Measurements from ENCODE around the gene CDHR5.

The CDHR5 gene

GRCh38 chr11:617199-617911 lies 7.4 kb downstream of the CDHR5 start:
- no peak overlapping the region for H3K9ac ChIP-seq
- no peaks in the 10 kb centered on the region for H4K20me1 ChIP-seq (ENCODE audit: insufficient read depth)
- H3K36me3 ChIP-seq (ENCODE audit: insufficient read depth) = no peaks in the 10 kb centered on the region
- H3K27ac ChIP-seq = no peak overlapping the region
- no peak overlapping the region for H3K4me2 ChIP-seq
- no peak for TF ChIP-seq CTCF (conservative IDR thresholded peaks at IDR 0.05; ENCODE audit: low read depth, low read length)
- H3K79me2 ChIP-seq (ENCODE audit: insufficient read depth, low read depth) = no peaks in the 10 kb centered on the region
- no peaks in the 10 kb centered on the region for H3K27me3 ChIP-seq (ENCODE audit: insufficient read depth, low read depth)
- H3K4me3 ChIP-seq (IDR thresholded peaks at IDR 0.05; ENCODE audit: insufficient read depth, low read depth, low read length) = no peak overlapping the region
- peaks cover 16% of the 10 kb centered on the region for H3K4me1 ChIP-seq (ENCODE audit: low read depth, poor library complexity, severe bottlenecking)
- H2AFZ ChIP-seq (ENCODE audit: low read depth) = no peak overlapping the region

- Histone ChIP-seq H3K36me3 (ENCODE audit: insufficient read depth) (no peaks in the 10 kb centered on the region), H3K4me3 (IDR thresholded peaks at IDR 0.05; ENCODE audit: insufficient read depth, low read depth, low read length) (no peak overlapping the region), H4K20me1 (ENCODE audit: insufficient read depth) (no peaks in the 10 kb centered on the region)
These were observed 8.2 kb downstream of the CDHR5 start for GRCh38 chr11:616320-617198.

GRCh38 chr11:615504-616319 lies 9.0 kb downstream of the CDHR5 start, which contains the start of gene IRF7:
Gene IRF7 (minus strand): TSS chr11:615950. CDS start chr11:615364, 586 bp downstream.
- Histone ChIP-seq H3K4me2 (peak within 1 kb of the TSS; percentile 73), H3K27me3 (ENCODE audit: insufficient read depth, low read depth) (no peaks in the 10 kb centered on the region), H3K27ac (peak within 1 kb of the TSS; percentile 72), H3K79me2 (ENCODE audit: insufficient read depth, low read depth) (no peaks in the 10 kb centered on the region), H4K20me1 (ENCODE audit: insufficient read depth) (no peaks in the 10 kb centered on the region), H3K4me3 (IDR thresholded peaks at IDR 0.05; ENCODE audit: insufficient read depth, low read depth, low read length) (no peak within 1 kb of the TSS), H2AFZ (ENCODE audit: low read depth) (peak within 1 kb of the TSS; percentile 54), H3K36me3 (ENCODE audit: insufficient read depth) (no peaks in the 10 kb centered on the region; the same call in 1 of the 2 replicates), H3K9ac (peak within 1 kb of the TSS; percentile 61; the same call in 1 of the 2 replicates), H3K4me1 (ENCODE audit: low read depth, poor library complexity, severe bottlenecking) (peaks cover 16% of the 10 kb centered on the region)
- no peak for TF ChIP-seq CTCF (conservative IDR thresholded peaks at IDR 0.05; ENCODE audit: low read depth, low read length)

More at GRCh38 chr11:616320-617198, 8.2 kb downstream of the CDHR5 start:
- Histone ChIP-seq H3K27me3 (ENCODE audit: insufficient read depth, low read depth) (no peaks in the 10 kb centered on the region), H2AFZ (ENCODE audit: low read depth) (peak overlapping the region; percentile 54), H3K4me2 (peak overlapping the region; percentile 66), H3K79me2 (ENCODE audit: insufficient read depth, low read depth) (no peaks in the 10 kb centered on the region), H3K4me1 (ENCODE audit: low read depth, poor library complexity, severe bottlenecking) (peaks cover 16% of the 10 kb centered on the region), H3K9ac (peak overlapping the region; percentile 61; the same call in 1 of the 2 replicates), H3K27ac (peak overlapping the region; percentile 72; the same call in 1 of the 2 replicates)
- no peak for TF ChIP-seq CTCF (conservative IDR thresholded peaks at IDR 0.05; ENCODE audit: low read depth, low read length)
